GM21381 (cell line): ENCODE results near the gene PPP1R16B.

Experiments
- ATAC-seq: cut with Tn5 transposase; IDR thresholded peaks from one replicate; pipeline ENCODE4 v1.9.1; 2021; ENCODE audit warnings: mild to moderate bottlenecking, moderate library complexity; ENCODE audit not compliant: unreplicated experiment

PPP1R16B gene

DNA sequence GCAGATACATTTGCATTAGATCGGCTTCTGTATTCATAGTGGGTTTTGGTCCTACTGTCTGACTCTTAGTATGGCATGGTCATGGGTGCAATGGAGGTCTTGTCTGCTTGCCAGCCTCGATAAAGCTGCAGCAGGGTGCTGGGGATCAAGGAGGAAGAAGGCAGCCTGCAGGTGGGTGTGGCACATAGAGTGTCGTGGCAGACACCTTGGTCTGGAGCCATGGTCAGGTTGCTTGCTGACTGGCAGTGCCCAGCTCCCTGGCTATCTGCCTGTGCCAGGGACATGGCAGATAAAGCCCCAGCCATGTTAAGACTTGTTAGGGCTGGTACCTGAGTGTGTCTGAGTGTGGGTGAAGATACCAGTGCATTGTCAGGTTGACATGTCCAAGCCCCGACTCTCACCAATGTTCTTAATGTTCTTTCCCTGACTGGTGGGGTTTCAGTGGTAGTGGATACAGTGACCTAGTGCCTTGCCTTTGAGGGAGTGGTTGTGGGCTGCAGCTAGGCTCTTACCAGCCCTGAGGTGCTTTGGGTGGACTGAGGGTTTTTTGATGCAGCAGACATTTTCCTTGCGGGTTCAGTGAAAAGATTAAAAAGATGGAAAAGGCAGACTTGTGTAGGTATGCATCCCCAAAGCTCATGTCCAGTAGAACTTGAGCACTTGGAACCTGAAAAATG lies 122.5 kb downstream of the PPP1R16B start:
- no peak for ATAC-seq

- no peak for ATAC-seq
These were observed 124.7 kb downstream of the PPP1R16B start for GRCh38 chr20:38930242-38930569.

DNA sequence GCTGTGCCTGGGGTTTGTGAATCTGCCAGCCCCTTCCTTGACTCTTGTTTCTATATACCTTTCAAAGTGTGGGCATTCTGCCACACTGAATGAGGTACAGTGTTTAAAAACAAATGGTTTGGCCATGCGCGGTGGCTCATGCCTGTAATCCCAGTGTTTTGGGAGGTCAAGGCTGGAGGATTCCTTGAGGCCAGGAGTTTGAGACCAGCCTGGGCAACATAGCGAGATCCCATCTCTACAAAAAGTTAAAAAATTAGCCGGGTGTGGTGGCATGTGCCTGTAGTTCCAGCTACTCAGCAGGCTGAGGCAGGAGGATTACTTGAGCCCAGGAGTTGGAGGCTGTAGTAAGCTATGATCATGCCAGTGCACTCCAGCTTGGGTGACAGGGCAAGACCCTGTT lies 126.5 kb downstream of the PPP1R16B start:
- ATAC-seq, result no peak

DNA sequence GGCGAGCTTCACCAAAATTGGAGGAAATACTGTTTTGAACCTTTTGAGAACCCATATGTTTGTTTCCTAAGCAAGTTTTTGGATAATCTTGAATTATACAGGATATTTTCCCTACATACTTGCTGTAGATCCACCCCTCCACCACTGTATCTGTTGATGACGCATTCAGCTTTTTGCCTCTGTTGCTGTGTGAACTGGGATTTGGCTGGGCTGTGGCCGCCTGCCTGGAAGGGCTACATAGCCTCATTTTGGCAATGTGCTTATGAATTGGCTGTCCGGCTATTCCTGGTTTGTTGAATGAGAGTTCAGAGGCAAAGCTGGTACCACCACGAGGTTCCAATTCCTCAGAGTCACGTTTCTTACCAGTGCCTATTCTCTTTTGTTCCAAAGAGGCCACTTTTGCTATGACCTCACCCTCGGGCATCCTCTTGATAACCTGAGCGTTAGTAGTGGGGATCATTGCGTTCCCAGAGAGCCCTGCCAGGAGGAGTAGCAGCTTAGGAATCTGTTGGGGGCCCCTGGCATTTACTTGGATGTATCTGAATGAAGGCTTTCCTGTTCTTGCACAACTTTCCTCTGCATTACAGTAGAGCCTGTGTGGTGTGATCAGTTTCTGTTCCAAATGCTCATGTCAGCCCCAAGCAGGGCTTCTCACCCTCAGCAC lies 127.1 kb downstream of the PPP1R16B start:
- no peak for ATAC-seq

DNA sequence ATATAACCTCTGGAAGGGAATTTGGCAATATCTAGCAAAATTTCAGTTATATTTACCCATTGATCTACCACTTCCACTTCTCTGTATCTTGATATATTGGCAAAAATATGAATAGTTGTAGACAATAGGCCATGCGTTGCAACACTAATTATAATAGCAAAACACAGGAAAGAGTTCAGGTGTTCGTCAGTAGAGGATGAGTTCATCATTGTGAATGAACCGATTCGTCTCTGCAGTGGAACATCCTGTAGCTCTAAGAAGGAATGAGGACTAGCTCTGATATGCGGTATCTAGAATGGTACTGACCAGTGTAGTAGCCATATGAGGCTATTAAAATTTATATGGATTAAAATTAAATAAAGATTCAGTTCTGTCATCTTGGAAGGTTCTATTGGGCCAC lies 129.0 kb downstream of the PPP1R16B start:
- no peak for ATAC-seq

DNA sequence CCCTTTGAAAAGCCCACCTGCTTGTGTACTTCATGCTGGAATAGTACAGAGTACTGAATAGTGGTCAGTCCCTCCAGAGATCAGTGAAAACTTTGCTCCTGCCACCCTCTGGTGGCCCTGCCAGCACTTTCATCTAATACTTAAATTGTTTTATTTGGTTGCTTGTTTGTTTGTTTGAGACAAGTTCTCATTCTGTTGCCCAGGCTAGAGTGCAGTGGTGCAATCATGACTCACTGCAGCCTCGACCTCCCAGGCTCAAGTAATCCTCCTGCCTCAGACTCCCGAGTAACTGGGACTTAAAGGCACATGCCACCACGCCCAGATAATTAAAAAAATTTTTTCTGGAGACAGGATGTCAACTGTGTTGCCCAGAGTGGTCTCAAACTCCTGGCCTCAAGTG lies 129.8 kb downstream of the PPP1R16B start:
- ATAC-seq, result no peak

- no peak for ATAC-seq
These were observed 130.5 kb downstream of the PPP1R16B start for GRCh38 chr20:38935967-38936407.

DNA sequence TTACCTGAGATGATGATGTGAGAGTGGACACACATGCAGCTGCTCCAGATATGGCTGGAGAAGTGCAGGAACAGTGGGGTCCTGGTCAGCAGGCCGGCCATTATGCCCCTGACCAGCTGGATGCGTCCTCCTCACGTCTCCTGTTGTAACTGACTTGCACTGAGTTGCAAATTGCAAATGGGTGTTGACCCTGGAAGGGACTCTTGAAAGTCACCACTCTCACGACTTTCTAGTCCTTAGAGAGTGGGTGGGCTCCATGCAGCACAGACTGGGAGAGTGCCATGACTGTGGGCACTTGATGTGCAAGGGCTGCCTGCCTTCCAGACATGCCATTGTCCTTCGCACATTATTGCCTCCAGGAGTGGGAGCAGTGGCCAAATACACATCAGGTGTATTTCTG lies 131.5 kb downstream of the PPP1R16B start:
- ATAC-seq, result no peak

GRCh38 chr20:38937978-38938473 lies 132.5 kb downstream of the PPP1R16B start:
- no peak for ATAC-seq

DNA sequence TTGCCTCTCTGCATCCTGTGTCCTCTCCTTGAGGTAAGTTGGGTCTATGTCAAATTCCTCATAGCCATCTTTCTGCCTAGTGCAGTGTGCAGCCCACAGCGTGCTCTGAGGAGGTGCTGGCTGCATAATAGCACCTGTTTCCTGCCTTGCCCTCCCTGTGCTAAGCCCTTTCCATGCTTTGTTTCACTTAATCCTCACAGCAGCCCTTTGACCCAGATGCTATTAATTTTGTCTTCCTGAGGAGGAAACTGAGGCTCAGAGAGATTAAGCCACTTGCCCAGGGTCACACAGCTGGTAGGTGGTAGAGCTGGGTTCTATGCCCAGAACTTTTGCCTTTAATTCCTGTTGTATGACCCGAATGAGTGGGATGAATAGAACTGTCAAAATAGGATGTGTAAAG lies 134.2 kb downstream of the PPP1R16B start:
- no peak for ATAC-seq

GRCh38 chr20:38940644-38941043 lies 135.1 kb downstream of the PPP1R16B start:
- no peak for ATAC-seq

GRCh38 chr20:38941726-38942389 lies 136.4 kb downstream of the PPP1R16B start:
- ATAC-seq, result no peak

DNA sequence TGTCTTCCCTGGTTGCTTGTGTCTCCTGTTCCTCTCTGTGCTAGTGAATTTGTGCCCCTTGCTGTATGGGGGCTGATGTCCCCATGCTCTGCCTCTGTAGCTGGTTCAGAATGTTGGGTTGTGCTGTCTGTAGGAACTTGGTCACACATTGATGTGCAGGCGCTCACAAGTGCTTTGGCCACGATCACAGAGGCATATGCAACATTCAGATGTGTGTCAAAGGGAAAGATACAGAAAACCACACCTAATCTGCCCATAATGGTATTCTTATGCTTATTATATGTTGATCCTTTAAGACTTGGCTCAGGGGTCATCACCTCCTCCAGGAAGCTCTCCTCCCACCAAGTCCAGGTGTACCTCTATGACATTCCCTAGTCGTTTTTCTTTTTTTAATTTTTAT lies 139.5 kb downstream of the PPP1R16B start:
- ATAC-seq, result no peak

DNA sequence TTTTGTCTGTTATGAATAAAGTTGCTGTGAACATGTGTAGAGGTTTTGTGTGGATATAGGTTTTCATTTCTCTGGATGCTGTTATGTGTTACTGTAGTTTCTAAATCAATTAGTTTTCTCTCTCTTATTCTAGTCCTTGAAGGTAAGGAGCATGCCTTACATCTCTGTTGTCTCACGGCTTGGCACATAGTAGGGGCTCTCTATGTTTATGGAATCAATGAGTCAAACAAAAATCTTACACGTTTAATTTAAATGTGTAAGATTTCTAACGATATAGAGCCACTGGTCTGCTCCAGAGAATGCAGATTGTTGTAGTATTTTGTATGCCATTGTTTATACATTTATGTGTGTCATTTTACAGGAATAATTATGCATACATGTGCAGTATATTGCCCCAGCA lies 141.3 kb downstream of the PPP1R16B start:
- ATAC-seq, result no peak

DNA sequence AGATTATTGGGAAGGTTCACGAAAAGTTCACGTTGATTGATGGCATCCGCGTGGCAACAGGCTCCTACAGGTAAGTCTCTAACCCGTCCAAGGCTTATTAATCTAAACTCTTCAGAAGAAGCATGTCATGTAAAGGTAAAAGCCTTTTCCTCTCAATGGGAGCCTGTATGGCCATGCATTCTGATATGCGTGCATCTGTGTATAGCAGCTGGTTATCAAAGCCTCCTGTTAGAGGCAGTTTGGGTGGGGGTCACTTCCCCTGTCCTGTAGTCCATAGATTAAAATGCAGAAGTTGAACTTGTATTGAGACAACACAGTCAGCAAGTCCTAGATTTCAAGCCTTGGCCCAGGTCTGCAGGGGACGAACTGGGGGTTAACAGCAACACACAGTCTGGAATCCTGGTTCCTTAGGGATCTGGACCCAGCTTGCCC lies 142.4 kb downstream of the PPP1R16B start:
- ATAC-seq, result no peak

GRCh38 chr20:38950254-38950653 lies 144.8 kb downstream of the PPP1R16B start:
- no peak for ATAC-seq

GRCh38 chr20:38951611-38952010 lies 146.1 kb downstream of the PPP1R16B start:
- no peak for ATAC-seq

DNA sequence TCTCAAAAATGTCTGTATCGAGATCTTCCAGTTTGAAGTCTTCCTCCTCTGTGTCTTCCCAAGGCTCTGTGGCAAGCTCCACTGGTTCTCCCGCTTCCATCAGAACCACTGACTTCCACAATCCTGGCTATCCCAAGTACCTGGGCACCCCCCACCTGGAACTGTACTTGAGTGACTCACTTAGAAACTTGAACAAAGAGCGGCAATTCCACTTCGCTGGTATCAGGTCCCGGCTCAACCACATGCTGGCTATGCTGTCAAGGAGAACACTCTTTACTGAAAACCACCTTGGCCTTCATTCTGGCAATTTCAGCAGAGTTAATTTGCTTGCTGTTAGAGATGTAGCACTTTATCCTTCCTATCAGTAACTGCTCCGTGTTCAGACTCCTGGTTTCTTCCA lies 146.7 kb downstream of the PPP1R16B start:
- no peak for ATAC-seq

DNA sequence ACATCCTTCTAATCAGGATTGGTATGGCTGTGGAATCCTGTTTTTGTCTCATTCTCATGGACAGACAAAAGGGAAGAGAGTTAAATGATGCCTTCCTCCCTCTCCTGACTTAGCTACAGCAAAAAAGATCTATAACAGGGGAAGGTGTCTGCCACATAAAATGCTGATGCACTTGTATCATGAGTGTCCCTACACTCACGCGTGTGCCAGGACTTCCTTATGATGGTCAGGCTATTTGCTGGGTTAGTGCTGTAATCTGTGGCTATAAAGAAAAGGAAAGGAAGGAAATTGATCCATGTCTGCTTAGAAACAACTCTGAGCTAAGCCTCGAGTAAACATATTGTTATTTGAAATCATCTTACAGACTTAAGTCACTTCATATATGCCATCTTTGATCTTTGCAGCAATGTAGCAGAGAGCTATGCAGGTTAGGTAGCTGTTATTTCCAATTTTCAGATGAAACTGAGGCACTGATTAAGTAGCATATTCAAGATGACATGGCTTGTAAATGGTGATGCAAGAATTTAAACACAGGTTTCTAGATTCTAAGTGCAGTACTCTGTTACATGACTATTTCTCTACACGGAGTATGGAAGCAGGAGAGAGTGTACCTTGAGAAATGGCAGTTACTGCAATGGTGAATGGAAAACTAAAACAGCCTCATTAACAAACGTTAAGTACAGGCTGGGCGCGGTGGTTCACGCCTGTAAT lies 148.3 kb downstream of the PPP1R16B start:
- no peak for ATAC-seq

DNA sequence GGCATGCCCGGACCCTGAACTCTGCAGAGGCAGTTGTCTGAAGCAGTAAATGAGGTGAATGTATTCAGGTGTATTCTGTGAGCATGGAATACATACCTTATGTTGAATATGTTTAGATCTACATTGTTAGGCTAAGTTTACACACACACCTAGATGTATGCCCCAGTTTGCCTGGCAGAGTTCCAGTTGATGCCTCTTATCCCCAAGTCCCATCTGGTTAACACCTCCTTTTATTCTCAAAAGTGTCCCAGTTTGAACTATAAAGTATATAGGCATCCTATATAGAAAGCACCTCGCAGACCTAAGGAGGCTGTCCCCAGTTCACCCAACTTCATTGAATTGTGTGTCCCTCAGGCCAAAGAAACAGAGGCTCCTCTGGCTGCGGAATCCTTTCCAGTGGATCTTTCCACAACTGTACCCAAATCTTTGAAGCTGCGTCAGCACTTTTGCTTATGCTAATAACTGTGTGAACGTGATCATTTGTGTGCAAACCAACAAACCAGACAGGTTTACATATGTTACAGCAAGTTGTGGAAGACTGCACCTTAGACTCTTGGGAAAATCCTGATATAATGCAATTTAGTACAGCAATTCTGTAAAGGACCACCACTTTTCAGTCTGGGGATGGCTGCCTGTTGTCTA lies 151.9 kb downstream of the PPP1R16B start:
- ATAC-seq, result no peak

DNA sequence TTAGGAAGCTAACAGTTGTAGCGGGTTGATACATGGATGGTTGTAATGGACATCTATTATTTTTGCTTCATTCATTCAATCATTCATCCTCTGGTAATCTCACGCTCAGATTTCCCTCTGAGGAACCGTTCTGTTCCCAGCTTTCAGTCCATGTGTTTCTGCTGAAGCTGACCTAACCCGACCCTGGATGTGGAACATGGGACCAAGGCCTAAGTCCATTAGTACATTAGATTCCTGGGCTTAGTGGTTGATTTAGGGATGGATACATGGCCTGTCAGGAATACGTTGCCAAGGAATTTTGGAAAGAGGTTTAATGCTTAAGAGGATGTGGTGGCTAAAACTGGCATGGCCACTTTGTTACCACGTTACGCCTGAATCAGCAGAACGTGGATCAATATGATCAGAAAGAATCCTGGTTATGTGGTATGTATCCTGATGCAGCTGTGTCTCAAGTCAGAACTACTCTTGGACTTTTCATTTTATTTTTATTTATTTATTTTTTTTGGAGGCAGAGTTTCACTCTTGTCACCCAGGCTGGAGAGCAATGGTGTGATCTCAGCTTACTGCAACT lies 152.5 kb downstream of the PPP1R16B start:
- no peak for ATAC-seq
